Parathyroid adenoma (tissue), 2 donors: ENCODE measurements around the gene MIDN.
A peak's percentile ranks its signal among the peaks of the same experiment; 100 is the strongest.

Experiments used
- H2AFZ ChIP-seq: fragments of 300-600 bp; sonication (generic); one replicate; pipeline ENCODE4 v1.7.0; 2017; ENCODE audit warnings: antibody characterized with exemption, mild to moderate bottlenecking
- H3K27ac ChIP-seq: fragments of 300-600 bp; sonication (generic); one replicate; pipeline ENCODE4 v1.7.0; 2017
- H3K27me3 ChIP-seq: fragments of 300-600 bp; sonication (generic); one replicate; pipeline ENCODE4 v1.7.0; 2017; ENCODE audit warnings: low read length; ENCODE audit not compliant: control insufficient read depth, insufficient read depth
- H3K36me3 ChIP-seq: fragments of 300-600 bp; sonication (generic); one replicate; pipeline ENCODE4 v1.7.0; 2017; ENCODE audit warnings: low read length; ENCODE audit not compliant: control insufficient read depth, insufficient read depth
- H3K4me1 ChIP-seq: fragments of 300-600 bp; sonication (generic); one replicate; pipeline ENCODE4 v1.7.0; 2017; ENCODE audit warnings: control low read depth
- H3K4me2 ChIP-seq: fragments of 300-600 bp; sonication (generic); one replicate; pipeline ENCODE4 v1.7.0; 2017; ENCODE audit warnings: low read length
- H3K4me3 ChIP-seq: fragments of 300-600 bp; sonication (generic); one replicate; pipeline ENCODE4 v1.7.0; 2017; ENCODE audit warnings: low read depth, low read length
- H3K79me2 ChIP-seq: fragments of 300-600 bp; sonication (generic); one replicate; pipeline ENCODE4 v1.7.0; 2017; ENCODE audit warnings: control low read depth
- H3K9ac ChIP-seq: fragments of 300-600 bp; sonication (generic); one replicate; pipeline ENCODE4 v1.7.0; 2017; ENCODE audit warnings: mild to moderate bottlenecking
- H3K9me3 ChIP-seq: fragments of 300-600 bp; sonication (generic); one replicate; pipeline ENCODE4 v1.7.0; 2017; ENCODE audit warnings: low read length; ENCODE audit not compliant: control insufficient read depth
- CTCF ChIP-seq: fragments of 300-600 bp; sonication (generic); IDR thresholded peaks from one replicate; pipeline ENCODE4 v1.7.0; 2017; ENCODE audit warnings: antibody characterized with exemption, mild to moderate bottlenecking
- donor health status: primary hyperparathyroidism.

The MIDN gene

GRCh38 chr19:1253514-1254080 is 5.2 kb downstream of the MIDN start:
- no peak for TF ChIP-seq CTCF
- Histone ChIP-seq H3K79me2 (peaks cover 7% of the 10 kb centered on the region), H3K9me3 (no peaks in the 10 kb centered on the region), H3K4me3 (no peak overlapping the region), H3K27me3 (no peaks in the 10 kb centered on the region), H3K4me2 (no peak overlapping the region), H2AFZ (no peak overlapping the region), H3K4me1 (peaks cover 3% of the 10 kb centered on the region), H3K27ac (peak overlapping the region; percentile 64), H3K36me3 (no peaks in the 10 kb centered on the region), H3K9ac (no peak overlapping the region)

GRCh38 chr19:1254081-1254527 is 5.7 kb downstream of the MIDN start:
- H3K4me2 ChIP-seq, result no peak overlapping the region
- peak overlapping the region; percentile 64 for H3K27ac ChIP-seq
- peaks cover 3% of the 10 kb centered on the region for H3K4me1 ChIP-seq
- no peak for TF ChIP-seq CTCF
- H3K9ac ChIP-seq, result no peak overlapping the region
- H3K79me2 ChIP-seq, result peaks cover 7% of the 10 kb centered on the region
- no peaks in the 10 kb centered on the region for H3K36me3 ChIP-seq
- H3K9me3 ChIP-seq, result no peaks in the 10 kb centered on the region
- H2AFZ ChIP-seq, result no peak overlapping the region
- no peaks in the 10 kb centered on the region for H3K27me3 ChIP-seq
- no peak overlapping the region for H3K4me3 ChIP-seq

- H3K27ac ChIP-seq, result peak overlapping the region; percentile 29
- no peaks in the 10 kb centered on the region for H3K9me3 ChIP-seq
- H3K9ac ChIP-seq, result no peak overlapping the region
- H3K4me3 ChIP-seq, result no peak overlapping the region
- peaks cover 3% of the 10 kb centered on the region for H3K4me1 ChIP-seq
- TF ChIP-seq CTCF, result no peak
- no peaks in the 10 kb centered on the region for H3K36me3 ChIP-seq
- no peaks in the 10 kb centered on the region for H3K27me3 ChIP-seq
- peaks cover 7% of the 10 kb centered on the region for H3K79me2 ChIP-seq
- no peak overlapping the region for H3K4me2 ChIP-seq
- H2AFZ ChIP-seq, result no peak overlapping the region
Observed at GRCh38 chr19:1254530-1255185, 6.3 kb downstream of the MIDN start.

- H3K27me3 ChIP-seq, result no peaks in the 10 kb centered on the region
- no peak for TF ChIP-seq CTCF
- peaks cover 6% of the 10 kb centered on the region for H3K4me1 ChIP-seq
- H3K4me2 ChIP-seq, result no peak overlapping the region
- no peaks in the 10 kb centered on the region for H3K9me3 ChIP-seq
- H3K9ac ChIP-seq, result no peak overlapping the region
- peaks cover 7% of the 10 kb centered on the region for H3K79me2 ChIP-seq
- no peak overlapping the region for H3K27ac ChIP-seq
- no peak overlapping the region for H3K4me3 ChIP-seq
- no peak overlapping the region for H2AFZ ChIP-seq
- H3K36me3 ChIP-seq, result no peaks in the 10 kb centered on the region
Observed at GRCh38 chr19:1255186-1256161, 7.1 kb downstream of the MIDN start.
